GM23248 (cell line): ENCODE data around the gene MED25. TPM values are rescaled to one million over a fixed set of nuclear protein-coding genes. Genes with fewer than 3 reads are reported as not detected.

Experiments
- DNase-seq: peaks from one replicate; pipeline ENCODE4 v3.0.0-alpha.2; 2015
- H2AFZ ChIP-seq: fragments of 200-600 bp; sonication (generic); 2 replicates; pipeline ENCODE4 v1.6.1; 2016; ENCODE audit warnings: antibody characterized with exemption
- H3F3A ChIP-seq: fragments of 200-600 bp; sonication (generic); 2 replicates; pipeline ENCODE4 v1.6.1; 2016; ENCODE audit warnings: mild to moderate bottlenecking, antibody characterized with exemption, mixed run types; ENCODE audit not compliant: insufficient read depth
- H3K27ac ChIP-seq: fragments of 200-600 bp; sonication (generic); 2 replicates; pipeline ENCODE4 v1.5.1; 2016; ENCODE audit warnings: mild to moderate bottlenecking
- H3K27me3 ChIP-seq: fragments of 200-600 bp; sonication (generic); replicated peaks from 2 replicates; pipeline ENCODE4 v1.6.1; 2016; ENCODE audit warnings: mild to moderate bottlenecking; ENCODE audit not compliant: insufficient read depth
- H3K36me3 ChIP-seq: fragments of 200-600 bp; sonication (generic); 2 replicates; pipeline ENCODE4 v1.6.1; 2016; ENCODE audit warnings: low read depth, mild to moderate bottlenecking
- H3K4me1 ChIP-seq: fragments of 200-600 bp; sonication (generic); 2 replicates; pipeline ENCODE4 v1.6.1; 2016; ENCODE audit warnings: mild to moderate bottlenecking; ENCODE audit not compliant: insufficient read depth
- H3K4me2 ChIP-seq: fragments of 200-600 bp; sonication (generic); one replicate; pipeline ENCODE4 v1.6.1; 2016; ENCODE audit warnings: mild to moderate bottlenecking; ENCODE audit not compliant: unreplicated experiment
- H3K4me3 ChIP-seq: fragments of 200-600 bp; sonication (generic); 2 replicates; pipeline ENCODE4 v1.5.1; 2016; ENCODE audit warnings: mild to moderate bottlenecking
- H3K79me2 ChIP-seq: fragments of 200-600 bp; sonication (generic); 2 replicates; pipeline ENCODE4 v1.6.1; 2016; ENCODE audit warnings: mild to moderate bottlenecking; ENCODE audit not compliant: insufficient read depth
- H3K9ac ChIP-seq: fragments of 200-600 bp; sonication (generic); 2 replicates; pipeline ENCODE4 v1.6.1; 2016; ENCODE audit warnings: mild to moderate bottlenecking
- H3K9me2 ChIP-seq: fragments of 200-600 bp; sonication (generic); 2 replicates; pipeline ENCODE4 v1.6.1; 2016; ENCODE audit warnings: mixed run types, mild to moderate bottlenecking, moderate library complexity; ENCODE audit not compliant: insufficient read depth
- H3K9me3 ChIP-seq: fragments of 200-600 bp; sonication (generic); one replicate; pipeline ENCODE4 v1.6.1; 2017; ENCODE audit warnings: low read depth
- H4K20me1 ChIP-seq: fragments of 200-600 bp; sonication (generic); 2 replicates; pipeline ENCODE4 v1.6.0; 2016; ENCODE audit not compliant: insufficient read depth
- EZH2 ChIP-seq: fragments of 200-600 bp; sonication (generic); IDR thresholded peaks from 2 replicates; pipeline ENCODE4 v1.6.1; 2018; ENCODE audit warnings: antibody characterized with exemption, mild to moderate bottlenecking; ENCODE audit not compliant: insufficient read depth, poor library complexity, severe bottlenecking
- EZH2phosphoT487 ChIP-seq: fragments of 200-600 bp; sonication (generic); IDR thresholded peaks from 2 replicates; pipeline ENCODE4 v1.6.1; 2018; ENCODE audit warnings: antibody characterized with exemption, moderate library complexity, mild to moderate bottlenecking, low read depth; ENCODE audit not compliant: insufficient read depth
- WGBS, 2 experiments: methylation state at CpG; one replicate each; pipeline ENCODE4 v1.1.6; 2015 to 2017; ENCODE audit warnings: low lambda C conversion rate in 2 of 2, low coverage in 1 of 2; ENCODE audit errors: missing lambda C conversion rate in 2 of 2; 5-methylcytosine and 5-hydroxymethylcytosine counted together
- in situ Hi-C: fragments of 300-500 bp; cut with MboI; formaldehyde crosslinking; loops from 2 replicates; pipeline ENCODE4 v1.15.0; 2020
- polyA plus RNA-seq: library from polyadenylated mRNA; unstranded; fragments of >200 nt; fragmentation: Nextera tagmentation; extraction: Ambion mirVana; gene quantifications from 2 replicates; pipeline ENCODE4 v1.2.1, GENCODE V29; 2016
- total RNA-seq: library from RNA; depleted of rRNA; stranded (reverse); fragments of >200 nt; shearing (Covaris generic); gene quantifications from 2 replicates; pipeline ENCODE4 v1.2.3, GENCODE V29; 2014

The MED25 gene
- total and polyA plus RNA-seq, 2 experiments from 2014 or later, result 21.8 to 21.9 TPM

GRCh38 chr19:49869484-49870308 is 51.6 kb downstream of the MED25 start:
- Histone ChIP-seq H3K36me3 (peaks cover 3% of the 10 kb centered on the region; the same call in 1 of the 2 replicates), H3K27me3 (no peaks in the 10 kb centered on the region), H3K9me3 (no peaks in the 10 kb centered on the region), H4K20me1 (no peaks in the 10 kb centered on the region), H3K4me1 (peaks cover 20% of the 10 kb centered on the region), H3K4me3 (peak overlapping the region; percentile 68), H3K9me2 (no peaks in the 10 kb centered on the region), H3K79me2 (peaks cover 55% of the 10 kb centered on the region), H3K4me2 (peak overlapping the region; percentile 73), H3K9ac (peak overlapping the region; percentile 69), H3F3A (peaks cover 20% of the 10 kb centered on the region), H3K27ac (peak overlapping the region; percentile 50), H2AFZ (peak overlapping the region; percentile 51; the same call in 1 of the 2 replicates)
- DNase-seq, result peak; percentile 100
- in situ Hi-C loops, result no loop called here
- 2 to 3% methylated on average over 42 to 58 of the region's 67 CpGs for WGBS, 2 experiments
- TF ChIP-seq EZH2 (no peak), EZH2phosphoT487 (no peak)

GRCh38 chr19:49870309-49870901 is 52.3 kb downstream of the MED25 start:
- no peaks in the 10 kb centered on the region for H3K9me2 ChIP-seq
- H3K36me3 ChIP-seq, result 0 out of 2 replicates have a peak, but pooled peaks cover 2% of the 10 kb centered on the region
- H3K79me2 ChIP-seq, result peaks cover 55% of the 10 kb centered on the region
- no peaks in the 10 kb centered on the region for H4K20me1 ChIP-seq
- H3K27ac ChIP-seq, result peak overlapping the region; percentile 50
- H2AFZ ChIP-seq, result peak overlapping the region; percentile 51; the same call in 1 of the 2 replicates
- peak overlapping the region; percentile 73 for H3K4me2 ChIP-seq
- peaks cover 26% of the 10 kb centered on the region for H3K4me1 ChIP-seq
- H3K9ac ChIP-seq, result peak overlapping the region; percentile 69
- H3K9me3 ChIP-seq, result no peaks in the 10 kb centered on the region
- H3F3A ChIP-seq, result peaks cover 16% of the 10 kb centered on the region
- no peak for DNase-seq
- in situ Hi-C loops, result no loop called here
- peak overlapping the region; percentile 68 for H3K4me3 ChIP-seq
- no peaks in the 10 kb centered on the region for H3K27me3 ChIP-seq
- 63 to 64% methylated on average over 15 of the region's 15 CpGs for WGBS, 2 experiments
- no peak for TF ChIP-seq EZH2
- no peak for TF ChIP-seq EZH2phosphoT487

- Histone ChIP-seq H3K4me1 (peaks cover 19% of the 10 kb centered on the region), H3K4me2 (no peak overlapping the region), H3K9me3 (no peaks in the 10 kb centered on the region), H3K36me3 (0 out of 2 replicates have a peak, but pooled peaks cover 2% of the 10 kb centered on the region), H3K9me2 (no peaks in the 10 kb centered on the region), H2AFZ (no peak overlapping the region), H4K20me1 (no peaks in the 10 kb centered on the region), H3K79me2 (peaks cover 54% of the 10 kb centered on the region), H3K27ac (no peak overlapping the region), H3K27me3 (no peaks in the 10 kb centered on the region), H3K4me3 (no peak overlapping the region), H3K9ac (no peak overlapping the region), H3F3A (peaks cover 16% of the 10 kb centered on the region)
- peak; percentile 35 for DNase-seq
- no peak for TF ChIP-seq EZH2phosphoT487
- no peak for TF ChIP-seq EZH2
- in situ Hi-C loops, result no loop called here
- 83 to 88% methylated on average over 17 of the region's 17 CpGs for WGBS, 2 experiments
Observed at GRCh38 chr19:49871349-49871985, 53.4 kb downstream of the MED25 start.
